Measurements from ENCODE around the gene TGFBR3L. TPM values are rescaled to one million over a fixed set of nuclear protein-coding genes. Genes with fewer than 3 reads are reported as not detected.
"Not testable (repeated sequence)": the region's sequence is repeated elsewhere in the genome, so short reads cannot be mapped to it uniquely, and the experiment has no call there.

TGFBR3L gene
- total RNA-seq, 2 experiments from 2014 or later, result 2.6 to 3.2 TPM

- Mint-ChIP-seq H3K27me3 (peaks cover 1% of the 10 kb centered on the region), H3K4me3 (peak overlapping the region; percentile 67), H3K36me3 (ENCODE audit: low read depth) (peaks cover 11% of the 10 kb centered on the region), H3K9me3 (ENCODE audit: low read depth) (no peaks in the 10 kb centered on the region), H3K4me1 (peaks cover 28% of the 10 kb centered on the region), H3K27ac (no peak overlapping the region)
- peak; percentile 50 for ATAC-seq
- ChIA-PET POLR2A (no interaction called here), CTCF (interaction anchor here (1.1 kb wide), 1 partner anchor 19 kb away, joined by 5 read pairs; the partner anchor contains the start of gene TIMM44)
- DNase-seq, result peak; percentile 90
- intact Hi-C loops (cut with DNase I, micrococcal nuclease), result loop anchor here in 1 of 2 experiments (1.0 kb wide), 4 partner anchors 18 to 357 kb away; partner anchors contain the start of genes MAP2K7 and TIMM44
These were observed 10.7 kb downstream of the TGFBR3L start for GRCh38 chr19:7925171-7925851.

DNA sequence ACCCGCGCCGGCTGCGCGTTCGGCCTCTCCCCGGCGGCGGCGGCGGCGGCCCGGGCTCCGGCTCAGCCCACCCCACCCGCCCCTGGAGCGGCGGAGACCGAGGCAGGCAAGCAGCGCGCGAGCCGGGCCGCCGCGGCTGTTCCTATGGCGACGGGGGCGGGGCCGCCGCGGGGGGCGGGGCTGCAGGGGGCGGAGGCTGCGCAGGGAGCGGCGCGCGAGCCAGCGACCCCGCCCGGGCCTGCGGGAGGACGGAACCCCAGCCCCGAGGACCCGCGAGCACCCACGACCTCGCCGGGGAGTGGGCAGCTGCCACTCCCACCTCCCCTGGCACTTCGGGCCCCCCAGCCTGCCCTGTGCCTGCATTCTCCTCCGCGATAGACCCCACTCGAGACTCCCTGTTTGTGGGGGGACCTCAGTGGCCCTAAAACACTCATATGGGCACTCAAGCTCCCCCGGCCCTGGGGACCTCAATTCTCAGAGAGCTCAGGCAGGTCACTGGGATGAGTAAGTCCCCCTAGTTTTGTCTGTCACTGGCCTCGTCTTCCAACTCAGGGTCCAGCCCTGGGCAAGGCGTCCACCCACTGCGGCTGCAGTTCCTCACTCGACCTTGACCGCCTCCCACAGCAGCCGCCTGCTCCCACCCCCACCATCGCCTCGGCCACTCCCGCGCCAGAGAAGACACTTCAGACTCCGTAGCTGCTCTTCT, 11.5 kb downstream of the TGFBR3L start, which contains the start of gene CTXN1:
TSS of gene CTXN1 (minus strand) at position 115 of the 706 bp plus-strand sequence. CDS start 597 bp downstream, outside the sequence.
- Mint-ChIP-seq H3K4me1 (peaks cover 27% of the 10 kb centered on the region), H3K27ac (no peak within 1 kb of the TSS), H3K36me3 (ENCODE audit: low read depth) (peaks cover 14% of the 10 kb centered on the region), H3K27me3 (peaks cover 1% of the 10 kb centered on the region), H3K4me3 (peak within 1 kb of the TSS; percentile 67), H3K9me3 (ENCODE audit: low read depth) (no peaks in the 10 kb centered on the region)
- ATAC-seq (peak; percentile 57), DNase-seq (peak; percentile 87)
- CTCF ChIA-PET, result interaction anchor here (0.9 to 1.1 kb wide), 2 partner anchors 8 to 18 kb away, joined by 3 to 5 read pairs; partner anchors contain the start of gene TIMM44
- POLR2A ChIA-PET, result no interaction called here
- intact Hi-C loops (cut with DNase I, micrococcal nuclease), result no loop called here

DNA sequence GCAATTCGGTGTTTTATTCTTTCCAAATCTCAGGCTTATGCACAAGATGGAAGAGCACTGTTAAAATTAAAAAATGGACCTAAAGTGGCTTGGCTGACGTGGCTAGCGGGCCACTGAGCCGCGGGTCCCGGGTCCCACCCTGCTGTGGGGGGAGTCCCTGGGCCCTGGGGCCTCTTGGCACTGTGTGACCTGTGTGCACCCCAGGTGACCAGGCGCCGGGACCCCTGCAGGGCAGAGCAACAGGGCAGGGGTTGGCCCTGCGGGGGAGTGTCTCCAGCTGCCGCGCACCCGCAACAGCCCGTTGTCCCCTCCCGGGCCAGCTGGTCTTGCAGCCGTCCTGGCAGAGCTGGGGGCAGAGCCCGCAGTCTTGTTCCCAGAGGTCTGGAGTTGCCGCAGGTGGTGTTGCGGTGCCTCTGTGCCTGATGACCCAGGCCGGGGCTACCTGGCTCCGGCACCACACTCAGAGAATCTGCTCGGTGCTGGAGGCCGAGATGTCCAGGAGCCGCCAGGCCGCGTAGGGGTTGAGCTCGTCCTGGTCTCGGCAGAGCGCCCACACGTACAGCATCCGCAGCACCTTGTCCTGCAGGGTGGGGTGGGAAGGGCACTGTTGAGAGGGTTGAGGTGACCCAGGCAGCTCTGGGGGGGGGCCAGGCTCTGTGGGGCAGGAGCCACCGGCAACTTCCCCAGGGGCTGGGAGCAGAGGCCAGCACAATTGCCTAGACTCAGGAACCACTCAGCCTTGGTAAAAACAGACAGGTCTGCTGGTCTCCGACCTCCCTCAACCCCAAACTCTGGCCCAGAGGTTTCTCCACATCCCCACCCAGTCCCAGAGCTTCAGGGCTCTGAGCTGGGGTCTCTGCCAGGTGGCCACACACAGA, 12.3 kb downstream of the TGFBR3L start:
- CTCF ChIA-PET, result interaction anchor here (0.9 to 1.1 kb wide), 2 partner anchors 9 to 17 kb away, joined by 3 to 5 read pairs; partner anchors contain the start of gene TIMM44
- peak overlapping the region; percentile 45 for H3K4me3 Mint-ChIP-seq
- peaks cover 24% of the 10 kb centered on the region for H3K4me1 Mint-ChIP-seq
- POLR2A ChIA-PET, result no interaction called here
- ATAC-seq (no peak), DNase-seq (no peak)
- no peaks in the 10 kb centered on the region for H3K9me3 Mint-ChIP-seq (ENCODE audit: low read depth)
- peaks cover 1% of the 10 kb centered on the region for H3K27me3 Mint-ChIP-seq
- no peak overlapping the region for H3K27ac Mint-ChIP-seq
- intact Hi-C loops (cut with DNase I, micrococcal nuclease), result no loop called here
- peaks cover 18% of the 10 kb centered on the region for H3K36me3 Mint-ChIP-seq (ENCODE audit: low read depth)

DNA sequence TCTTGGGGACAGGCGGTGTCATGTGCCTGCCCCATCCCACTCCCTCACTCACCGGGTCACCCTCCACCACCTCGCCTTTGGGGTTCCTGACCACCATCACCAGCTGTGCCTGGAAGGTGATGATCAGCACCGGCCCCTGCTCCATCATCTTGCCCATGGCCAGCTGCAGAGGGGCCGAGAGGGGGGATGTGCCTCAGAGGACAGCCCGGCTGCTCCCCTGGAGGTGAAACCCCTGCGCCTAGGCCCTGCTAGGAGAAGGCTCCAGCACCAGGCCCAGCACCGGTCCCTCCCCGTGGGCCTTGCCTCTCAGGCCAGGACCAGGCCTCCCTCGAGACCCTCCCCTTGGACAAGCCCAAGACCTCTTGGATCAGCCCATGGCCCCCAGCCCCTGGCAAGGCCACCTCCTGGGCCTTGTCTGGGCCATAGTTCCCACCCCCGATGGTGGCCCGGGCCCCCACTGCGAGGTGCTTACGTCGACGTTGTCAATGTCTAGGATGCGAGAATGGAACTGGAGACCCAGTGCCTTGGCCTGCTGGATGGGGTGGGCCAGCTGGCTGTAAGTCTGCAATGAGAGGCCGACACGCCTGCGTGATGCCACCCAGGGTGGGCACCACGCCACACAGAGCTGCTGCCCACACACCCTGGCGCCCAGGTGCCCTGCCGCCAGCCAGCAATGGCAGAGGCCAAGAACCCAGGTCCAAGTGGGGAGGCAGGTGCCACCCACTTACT, 13.1 kb downstream of the TGFBR3L start:
- Mint-ChIP-seq H3K9me3 (ENCODE audit: low read depth) (no peaks in the 10 kb centered on the region), H3K27ac (no peak overlapping the region), H3K4me1 (peaks cover 22% of the 10 kb centered on the region), H3K36me3 (ENCODE audit: low read depth) (peaks cover 16% of the 10 kb centered on the region), H3K27me3 (peaks cover 1% of the 10 kb centered on the region), H3K4me3 (no peak overlapping the region)
- CTCF ChIA-PET, result interaction anchor here (1.6 to 1.7 kb wide), 2 partner anchors 8 to 79 kb away, joined by 6 to 7 read pairs; partner anchors contain the start of gene SNAPC2
- intact Hi-C loops (cut with DNase I, micrococcal nuclease), result no loop called here
- POLR2A ChIA-PET, result no interaction called here
- no peak for ATAC-seq
- DNase-seq, result no peak

GRCh38 chr19:7928334-7928706, 13.7 kb downstream of the TGFBR3L start:
- Mint-ChIP-seq H3K9me3 (ENCODE audit: low read depth) (no peaks in the 10 kb centered on the region), H3K4me1 (peaks cover 22% of the 10 kb centered on the region), H3K4me3 (no peak overlapping the region), H3K27ac (no peak overlapping the region), H3K36me3 (ENCODE audit: low read depth) (peaks cover 16% of the 10 kb centered on the region), H3K27me3 (peaks cover 1% of the 10 kb centered on the region)
- intact Hi-C loops (cut with DNase I, micrococcal nuclease), result no loop called here
- ATAC-seq (no peak), DNase-seq (no peak)
- ChIA-PET CTCF (interaction anchor here (0.8 to 2.5 kb wide), 5 partner anchors 8 to 728 kb away, joined by 3 to 14 read pairs (median 6); partner anchors contain the start of genes SNAPC2 and TIMM44), POLR2A (interaction anchor here (0.7 to 2.1 kb wide), 3 partner anchors 13 to 42 kb away, joined by 3 to 9 read pairs (median 5); partner anchors contain the start of gene TIMM44)

DNA sequence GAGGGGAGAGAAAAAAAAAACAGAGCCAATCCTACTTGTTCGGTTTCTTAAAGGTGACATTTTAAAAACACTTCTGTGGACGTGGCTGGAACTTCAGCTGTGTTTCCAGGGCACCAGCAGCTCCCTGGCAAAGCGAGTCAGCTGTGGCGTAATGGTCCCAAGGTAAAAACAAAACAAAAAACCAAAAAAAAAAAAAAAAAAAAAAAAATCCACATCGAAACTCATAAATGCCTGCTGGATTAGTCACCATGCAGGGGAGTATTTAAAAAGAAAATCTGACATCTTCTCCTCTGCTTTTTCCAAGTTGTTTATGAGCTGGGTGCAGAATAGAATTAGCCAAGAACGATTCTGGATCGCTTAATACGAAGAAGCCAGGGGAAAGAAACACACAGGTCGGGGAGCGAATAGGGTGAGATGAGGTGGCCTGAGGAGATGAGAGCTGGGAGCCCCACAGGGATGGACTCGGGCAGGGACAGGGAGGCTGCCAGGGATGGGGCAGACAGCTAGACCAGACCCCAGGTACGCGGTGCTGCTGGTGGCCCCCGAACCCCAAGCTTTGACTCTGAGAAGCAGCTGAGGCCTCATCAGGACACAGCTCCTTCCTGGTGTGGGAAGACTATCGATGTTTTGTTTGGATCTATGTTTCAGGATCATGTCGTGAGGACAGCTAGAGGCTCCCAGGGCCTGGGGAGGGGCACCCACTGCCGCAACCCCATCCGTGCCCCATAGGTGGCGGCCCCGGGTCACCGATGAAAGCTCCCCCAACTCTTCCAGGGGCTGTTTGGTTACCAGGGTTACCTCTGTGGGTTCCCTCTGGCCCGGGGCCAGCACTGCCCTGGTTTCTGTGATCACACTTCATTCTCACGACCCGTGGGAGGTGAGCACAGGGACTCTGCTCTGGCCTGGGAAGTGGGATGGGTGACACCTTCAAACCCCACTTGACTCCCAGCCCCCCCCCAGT, 14.4 kb downstream of the TGFBR3L start:
- Mint-ChIP-seq H3K27ac (no peak overlapping the region), H3K27me3 (peaks cover 1% of the 10 kb centered on the region), H3K4me3 (no peak overlapping the region), H3K4me1 (peaks cover 22% of the 10 kb centered on the region), H3K9me3 (ENCODE audit: low read depth) (no peaks in the 10 kb centered on the region), H3K36me3 (ENCODE audit: low read depth) (peaks cover 20% of the 10 kb centered on the region)
- intact Hi-C loops (cut with DNase I, micrococcal nuclease), result no loop called here
- ATAC-seq, result peak; percentile 38
- CTCF ChIA-PET, result interaction anchor here (0.6 to 2.5 kb wide), 11 partner anchors 9 to 728 kb away, joined by 3 to 14 read pairs (median 4); partner anchors contain the start of genes SNAPC2 and TIMM44
- DNase-seq, result peak; percentile 81
- POLR2A ChIA-PET, result interaction anchor here (0.7 to 2.1 kb wide), 5 partner anchors 11 to 41 kb away, joined by 3 to 9 read pairs (median 4); partner anchors contain the start of gene TIMM44

DNA sequence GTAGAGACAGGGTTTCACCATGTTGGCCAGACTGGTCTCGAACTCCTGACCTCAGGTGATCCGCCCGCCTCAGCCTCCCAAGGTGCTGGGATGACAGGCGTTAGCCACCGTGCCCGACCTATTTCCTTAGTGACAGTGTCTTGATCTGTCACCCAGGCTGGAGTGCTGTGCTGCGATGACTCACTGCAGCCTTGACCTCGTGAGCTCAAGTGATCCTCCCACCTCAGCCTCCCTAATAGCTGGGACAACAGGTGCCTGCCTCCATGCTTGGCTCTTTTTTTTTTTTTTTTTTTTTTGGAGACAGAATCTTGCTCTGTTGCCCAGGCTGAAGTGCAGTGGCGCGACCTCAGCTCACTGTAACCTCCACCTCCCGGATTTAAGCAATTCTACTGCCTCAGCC, 15.4 kb downstream of the TGFBR3L start:
- CTCF ChIA-PET, result interaction anchor here (0.7 to 2.5 kb wide), 3 partner anchors 8 to 76 kb away, joined by 3 to 14 read pairs (median 12); partner anchors contain the start of gene TIMM44
- intact Hi-C loops (cut with DNase I, micrococcal nuclease); ATAC-seq; H3K4me3 Mint-ChIP-seq; H3K27me3 Mint-ChIP-seq; H3K9me3 Mint-ChIP-seq (ENCODE audit: low read depth); H3K27ac Mint-ChIP-seq; DNase-seq: not testable (repeated sequence)
- H3K4me1 Mint-ChIP-seq, result peaks cover 22% of the 10 kb centered on the region
- POLR2A ChIA-PET, result interaction anchor here (0.8 to 2.1 kb wide), 4 partner anchors 9 to 14 kb away, joined by 3 to 9 read pairs (median 4); partner anchors contain the start of gene TIMM44
- H3K36me3 Mint-ChIP-seq (ENCODE audit: low read depth), result peaks cover 24% of the 10 kb centered on the region

- H3K4me1 Mint-ChIP-seq, result peaks cover 20% of the 10 kb centered on the region
These were observed 16.1 kb downstream of the TGFBR3L start for GRCh38 chr19:7930765-7931164.

GRCh38 chr19:7931221-7932061, 16.8 kb downstream of the TGFBR3L start:
- Mint-ChIP-seq H3K27ac (no peak overlapping the region), H3K9me3 (ENCODE audit: low read depth) (no peaks in the 10 kb centered on the region), H3K4me3 (no peak overlapping the region), H3K36me3 (ENCODE audit: low read depth) (peaks cover 32% of the 10 kb centered on the region), H3K27me3 (no peaks in the 10 kb centered on the region), H3K4me1 (peaks cover 17% of the 10 kb centered on the region)
- ChIA-PET POLR2A (no interaction called here), CTCF (interaction anchor here (0.8 kb wide), 1 partner anchor 193 kb away, joined by 3 read pairs; no protein-coding TSS in a partner anchor)
- intact Hi-C loops (cut with DNase I, micrococcal nuclease), result no loop called here
- DNase-seq (no peak), ATAC-seq (no peak)

More at GRCh38 chr19:7930765-7931164, 16.1 kb downstream of the TGFBR3L start:
- no peak for DNase-seq
- peaks cover 28% of the 10 kb centered on the region for H3K36me3 Mint-ChIP-seq (ENCODE audit: low read depth)
- POLR2A ChIA-PET, result interaction anchor here (0.8 kb wide), 1 partner anchor 10 kb away, joined by 3 read pairs; no protein-coding TSS in a partner anchor
- no peaks in the 10 kb centered on the region for H3K9me3 Mint-ChIP-seq (ENCODE audit: low read depth)
- CTCF ChIA-PET, result interaction anchor here (0.8 to 2.5 kb wide), 2 partner anchors 13 to 192 kb away, joined by 3 to 14 read pairs; partner anchors contain the start of gene TIMM44
- H3K27me3 Mint-ChIP-seq, result no peaks in the 10 kb centered on the region
- no peak overlapping the region for H3K4me3 Mint-ChIP-seq
- intact Hi-C loops (cut with DNase I, micrococcal nuclease), result no loop called here
- ATAC-seq, result no peak
- H3K27ac Mint-ChIP-seq, result no peak overlapping the region
